ENCODE measurements around the gene POU6F2. TPM values are rescaled to one million over a fixed set of nuclear protein-coding genes. Genes with fewer than 3 reads are reported as not detected.
A peak's percentile ranks its signal among the peaks of the same experiment; 100 is the strongest.

POU6F2 gene
- total and polyA plus RNA-seq, 2 of the 4 experiments (the other 2 are of a cell fraction), result not detected

GRCh38 chr7:39317107-39317506, 339.4 kb downstream of the POU6F2 start:
- CTCF ChIA-PET, result no interaction called here
- Histone ChIP-seq H3K14ac (replicated peaks; ENCODE audit: low read depth, low read length) (no peak overlapping the region), H3K18ac (ENCODE audit: low read depth, low read length) (no peak overlapping the region)

More at GRCh38 chr7:39317107-39317506, 339.4 kb downstream of the POU6F2 start:
- Histone ChIP-seq H2AK9ac (replicated peaks; ENCODE audit: low read depth, low read length, poor library complexity) (peak overlapping the region; percentile 79), H2BK20ac (ENCODE audit: low read depth, low read length) (no peak overlapping the region), H3K56ac (ENCODE audit: extremely low read depth, insufficient read depth, low read length) (no peak overlapping the region), H3K4me3 (ENCODE audit: insufficient read depth, low read depth, low read length) (no peak overlapping the region), H3K23ac (ENCODE audit: low read depth, low read length) (no peak overlapping the region), H3K4me2 (ENCODE audit: low read depth, low read length) (no peak overlapping the region), H2BK15ac (ENCODE audit: low read depth, low read length) (no peak overlapping the region), H4K91ac (ENCODE audit: insufficient read depth, low read depth, low read length) (no peak overlapping the region), H3K4me1 (ENCODE audit: control insufficient read depth, insufficient read depth, low read length) (no peaks in the 10 kb centered on the region), H4K5ac (ENCODE audit: low read depth, low read length) (no peak overlapping the region), H3K27ac (ENCODE audit: insufficient read depth, low read length) (no peak overlapping the region), H4K8ac (ENCODE audit: low read depth in 2 of 2, low read length in 2 of 2) (no peak overlapping the region), H2AK5ac (ENCODE audit: low read depth, low read length) (no peak overlapping the region), H2AFZ (replicated peaks; ENCODE audit: low read length, poor library complexity) (no peak overlapping the region), H3K79me1 (ENCODE audit: low read depth in 1 of 2, low read length in 2 of 2) (no peaks in the 10 kb centered on the region), H3K9me1 (ENCODE audit: insufficient read depth, low read length) (no peaks in the 10 kb centered on the region), H4K20me1 (ENCODE audit: insufficient read depth, low read length) (no peaks in the 10 kb centered on the region), H3K9ac (ENCODE audit: low read depth, low read length) (no peak overlapping the region), H2BK5ac (ENCODE audit: low read depth, low read length, poor library complexity, severe bottlenecking) (no peak overlapping the region), H3K36me3 (ENCODE audit: control insufficient read depth, insufficient read depth, low read length) (no peaks in the 10 kb centered on the region), H3K4ac (ENCODE audit: low read depth, low read length) (no peak overlapping the region), H2BK120ac (ENCODE audit: low read depth, low read length) (no peak overlapping the region), H3K9me3 (ENCODE audit: control insufficient read depth, insufficient read depth, low read length) (no peaks in the 10 kb centered on the region), H3K27me3 (ENCODE audit: control insufficient read depth, insufficient read depth, low read length) (0 out of 2 replicates have a peak, but pooled peaks cover 1% of the 10 kb centered on the region)
- in situ Hi-C loops (cut with MboI; ENCODE audit: low sequenced_read_pairs), result no loop called here
- no peak for DNase-seq
- no peak for ATAC-seq (ENCODE audit: low read depth)
- POLR2A ChIA-PET (ENCODE audit: unreplicated experiment), result no interaction called here
- intact Hi-C loops (cut with micrococcal nuclease), result no loop called here
- no peak for TF ChIP-seq RCOR1 (IDR thresholded peaks at IDR 0.05; ENCODE audit: insufficient replicate concordance, low read length)
- TF ChIP-seq NFE2L2 (IDR thresholded peaks at IDR 0.05; ENCODE audit: low read depth, low read length), result no peak
- TF ChIP-seq CTCF (conservative IDR thresholded peaks at IDR 0.05; ENCODE audit: low read depth, low read length), result no peak
- TF ChIP-seq FOS (IDR thresholded peaks at IDR 0.05; ENCODE audit: low read depth, low read length), result no peak
- TF ChIP-seq BHLHE40 (IDR thresholded peaks at IDR 0.05; ENCODE audit: low read depth, low read length), result no peak
- WGBS, 2 experiments (ENCODE audit: extremely low coverage in 2 of 2, insufficient read length in 1 of 2), result 63% methylated on average over 2 of the region's 5 CpGs; no CpG with 5 or more reads in 1 of the 2 experiments
- BruUV-seq (replicated peaks), result no TSS peak
- dilution Hi-C loops (cut with HindIII; ENCODE audit: low sequenced_read_pairs, unreplicated experiment), result no loop called here

Measured in IMR-90 (cell line).